DLD1 (cell line): ENCODE measurements around the gene ITGA6.

Experiments used
- in situ Hi-C: cut with HindIII; loops from 2 replicates; pipeline ENCODE4 v1.10.0; 2017; ENCODE audit warnings: low sequenced_read_pairs

Gene ITGA6

DNA sequence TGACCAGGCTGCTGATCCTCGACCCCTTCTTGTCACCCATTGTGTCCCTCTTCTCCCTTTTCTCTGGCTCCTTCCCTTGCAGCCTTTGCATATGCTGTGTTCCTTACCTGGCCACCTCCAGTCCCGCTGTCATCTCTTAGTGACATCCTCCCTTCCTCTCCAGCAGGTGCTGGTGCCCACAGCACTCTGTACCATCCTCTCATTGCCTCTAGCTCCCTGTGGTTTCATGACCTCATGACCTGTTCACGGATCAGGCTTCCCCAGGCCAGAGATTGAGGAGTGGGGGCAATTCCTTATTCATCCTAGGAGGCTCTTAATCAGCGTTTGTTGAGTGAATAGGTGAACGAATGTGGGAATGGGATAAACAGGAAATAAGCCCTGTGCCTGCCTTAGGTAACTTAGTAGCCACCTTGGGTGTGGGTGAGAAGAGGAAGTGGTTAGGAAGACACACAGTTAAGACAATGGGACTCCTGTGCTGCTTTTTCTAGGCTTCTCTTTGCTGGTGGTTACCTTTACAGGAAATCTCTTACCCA, 35.5 kb downstream of the ITGA6 start:
- in situ Hi-C loops: no loop called here

- in situ Hi-C loops: no loop called here
Observed at GRCh38 chr2:172464400-172465129, 37.2 kb downstream of the ITGA6 start.

DNA sequence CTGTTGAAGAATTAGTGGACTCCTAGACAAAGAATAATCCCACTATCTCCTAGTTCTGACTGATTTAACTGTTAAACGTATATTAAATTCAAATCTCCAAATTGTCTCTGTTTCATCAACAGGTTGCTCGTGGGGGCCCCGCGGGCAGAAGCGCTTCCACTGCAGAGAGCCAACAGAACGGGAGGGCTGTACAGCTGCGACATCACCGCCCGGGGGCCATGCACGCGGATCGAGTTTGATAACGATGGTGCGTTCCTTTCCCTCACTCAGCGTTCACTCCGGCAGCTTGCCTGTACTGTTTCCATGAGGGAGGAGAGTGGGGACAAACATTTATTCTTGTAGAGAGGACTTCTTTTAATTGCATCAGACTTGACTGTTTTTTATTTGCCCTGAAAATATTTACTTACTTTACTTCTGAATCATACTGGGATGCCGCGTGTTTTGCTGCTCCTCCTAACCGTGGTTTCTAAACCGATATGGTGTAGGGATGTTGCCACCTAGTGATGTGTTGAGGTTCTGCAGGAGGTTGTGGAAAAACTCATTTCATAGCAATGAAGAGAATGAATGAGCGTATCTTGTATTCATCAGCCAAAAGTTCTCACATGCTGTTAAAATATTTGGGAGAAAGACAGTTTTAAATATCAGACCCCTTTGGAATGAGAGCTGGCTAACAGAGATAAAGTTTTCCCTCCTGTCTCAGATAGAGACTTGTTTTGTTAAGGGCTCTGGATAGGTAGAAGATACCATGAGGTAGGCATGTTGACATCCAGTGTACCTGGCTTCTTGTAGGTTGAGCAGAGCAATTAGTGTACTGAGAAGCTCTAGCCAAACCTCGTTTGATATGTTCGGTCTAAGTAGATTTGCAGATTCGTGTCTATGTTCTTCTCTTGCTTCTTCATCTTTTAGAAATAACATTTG, 38.3 kb downstream of the ITGA6 start:
- in situ Hi-C loops: no loop called here

DNA sequence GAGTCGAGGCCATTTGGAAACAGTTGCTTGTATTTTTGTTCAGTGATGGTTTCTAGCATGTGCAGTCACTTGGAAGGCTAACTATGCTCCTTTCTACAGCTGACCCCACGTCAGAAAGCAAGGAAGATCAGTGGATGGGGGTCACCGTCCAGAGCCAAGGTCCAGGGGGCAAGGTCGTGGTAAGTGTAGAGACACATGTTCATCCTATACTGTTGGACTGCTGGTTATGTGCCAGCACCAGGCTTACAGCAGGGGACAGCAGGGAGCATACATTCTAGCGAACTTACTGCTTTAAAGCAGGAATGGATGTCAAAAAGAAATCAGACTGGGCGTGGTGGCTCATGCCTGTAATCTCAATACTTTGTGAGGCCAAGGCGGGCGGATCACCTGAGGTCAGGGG, 40.0 kb downstream of the ITGA6 start:
- in situ Hi-C loops: no loop called here

DNA sequence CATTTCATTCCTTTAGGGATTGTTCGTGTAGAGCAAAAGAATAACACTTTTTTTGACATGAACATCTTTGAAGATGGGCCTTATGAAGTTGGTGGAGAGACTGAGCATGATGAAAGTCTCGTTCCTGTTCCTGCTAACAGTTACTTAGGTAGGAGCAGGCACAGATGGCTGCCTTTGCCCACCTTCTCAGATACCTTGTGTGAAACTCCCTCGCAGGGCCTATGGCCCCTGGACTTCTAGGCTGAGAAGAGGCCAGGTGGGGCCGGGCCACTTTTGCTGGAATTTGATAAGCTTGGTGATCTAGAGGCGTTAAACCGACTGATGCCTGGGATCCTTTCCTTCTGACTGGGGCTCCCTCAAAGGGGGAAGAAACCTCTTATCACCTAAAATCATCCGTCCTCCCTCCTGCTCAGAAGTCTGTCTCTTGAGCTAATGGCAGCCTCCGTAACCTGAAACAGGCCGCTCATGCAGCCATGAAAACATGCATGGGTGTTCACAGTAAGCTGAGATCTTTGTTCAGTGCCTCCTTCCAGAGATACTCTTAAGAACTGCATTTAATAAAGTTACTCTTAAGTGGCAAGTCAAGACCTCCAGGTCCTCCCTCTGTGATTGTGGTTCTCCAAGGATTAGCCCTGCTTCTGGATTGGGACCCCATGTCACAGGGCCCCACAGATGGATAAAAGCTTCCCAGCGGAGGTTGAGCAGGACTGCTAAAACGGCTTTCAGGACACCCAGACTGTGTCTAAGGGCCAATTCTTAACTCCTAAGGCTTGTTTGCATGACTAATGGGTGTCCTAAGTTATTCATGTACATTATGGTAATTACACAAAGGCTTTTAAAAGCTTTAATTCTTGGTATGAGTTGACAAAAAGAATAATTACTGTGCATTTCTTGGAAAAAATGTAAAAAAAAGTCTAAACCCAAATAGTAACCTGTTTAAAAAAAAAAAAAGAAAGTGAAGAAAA, 43.9 kb downstream of the ITGA6 start:
- in situ Hi-C loops: no loop called here

DNA sequence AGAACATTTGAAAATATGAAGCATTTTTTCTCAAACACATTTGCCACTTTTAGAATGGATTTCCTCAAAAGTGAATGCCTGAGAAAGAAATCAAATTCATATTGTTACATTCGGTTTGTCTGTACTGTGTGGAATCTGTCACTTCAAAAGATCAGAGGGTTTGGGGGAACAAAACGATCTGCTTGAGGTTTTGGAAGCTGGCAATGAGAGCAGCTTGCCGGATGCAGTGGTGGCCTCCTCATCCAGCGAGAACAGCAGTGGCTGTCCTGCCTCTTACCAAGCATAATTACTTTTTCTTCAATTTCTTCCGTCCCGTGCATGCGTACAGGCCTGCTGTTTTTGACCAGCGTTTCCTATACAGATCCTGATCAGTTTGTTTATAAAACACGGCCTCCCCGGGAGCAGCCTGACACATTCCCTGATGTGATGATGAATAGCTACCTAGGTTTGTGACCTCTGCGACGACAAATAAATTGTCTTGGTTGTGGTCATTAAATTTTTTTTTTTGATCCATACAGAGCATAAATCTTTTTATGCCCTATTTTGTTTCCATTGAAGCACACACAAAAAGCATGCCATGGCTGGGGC, 45.2 kb downstream of the ITGA6 start:
- in situ Hi-C loops: no loop called here

- in situ Hi-C loops: no loop called here
Observed at GRCh38 chr2:172473167-172473566, 45.8 kb downstream of the ITGA6 start.

DNA sequence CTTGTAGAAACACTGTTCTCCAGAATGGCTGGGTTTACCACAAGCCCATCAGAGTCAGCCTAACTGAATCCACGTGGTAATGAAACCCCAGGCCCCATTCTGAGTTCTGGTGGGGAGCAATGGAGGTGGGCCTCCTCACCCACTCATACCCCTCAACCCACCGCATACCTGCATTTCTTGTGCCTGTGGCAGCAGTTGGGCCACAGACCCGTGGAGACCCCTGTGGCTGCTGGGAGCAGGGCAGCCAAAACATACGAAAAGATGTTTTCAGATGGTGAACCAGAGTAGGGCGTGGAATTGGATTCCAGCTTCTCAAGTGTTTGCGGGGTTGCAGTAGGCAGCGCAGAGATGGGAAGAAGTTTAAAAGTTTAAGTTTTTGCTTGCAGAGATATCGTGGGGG, 51.0 kb downstream of the ITGA6 start:
- in situ Hi-C loops: no loop called here

DNA sequence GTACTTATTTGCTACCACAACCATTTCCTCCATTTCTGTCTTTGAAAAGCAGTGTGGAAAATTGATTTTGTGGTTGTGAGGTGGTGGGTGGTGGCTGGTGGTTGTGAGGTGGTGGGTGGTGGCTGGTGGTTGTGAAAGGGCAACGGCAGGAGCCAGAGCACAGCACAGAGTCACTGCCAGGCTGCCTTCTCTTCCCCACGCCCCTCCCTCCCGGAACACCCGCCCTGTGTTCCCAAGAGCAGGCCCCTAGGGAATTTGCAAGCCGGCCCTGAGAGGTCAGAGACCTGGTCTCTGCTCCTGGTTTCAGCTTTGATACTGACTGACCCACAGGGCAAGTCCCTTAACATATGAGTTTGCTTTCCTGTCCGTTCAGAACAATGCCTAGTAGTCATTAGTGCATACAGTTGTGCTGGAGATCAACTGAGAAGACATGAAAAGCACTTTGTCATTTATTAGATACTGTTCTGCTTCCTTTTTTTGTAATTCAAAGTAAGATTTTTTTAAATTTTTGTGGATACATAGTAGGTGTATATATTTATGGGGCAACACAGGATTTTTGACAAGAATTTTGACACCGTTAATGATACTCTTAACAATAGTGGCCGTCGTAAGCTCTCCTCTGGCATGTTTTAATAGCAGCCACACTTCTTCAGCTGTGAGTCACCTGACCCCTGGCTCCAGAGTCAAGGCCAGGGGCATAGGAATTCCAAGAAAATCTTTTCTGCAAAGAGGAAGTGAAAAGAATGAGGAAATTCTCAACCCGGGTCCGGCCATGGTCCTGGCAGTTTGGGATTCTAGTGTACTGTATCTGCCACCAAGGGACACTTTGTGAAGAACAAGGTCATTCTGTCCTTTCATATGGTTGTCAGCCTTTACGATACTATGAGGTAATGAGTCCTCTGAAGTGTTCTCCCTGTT, 53.2 kb downstream of the ITGA6 start:
- in situ Hi-C loops: no loop called here

- in situ Hi-C loops: no loop called here
Observed at GRCh38 chr2:172481507-172482262, 54.3 kb downstream of the ITGA6 start.

- in situ Hi-C loops: no loop called here
Observed at GRCh38 chr2:172484253-172484652, 56.9 kb downstream of the ITGA6 start.

DNA sequence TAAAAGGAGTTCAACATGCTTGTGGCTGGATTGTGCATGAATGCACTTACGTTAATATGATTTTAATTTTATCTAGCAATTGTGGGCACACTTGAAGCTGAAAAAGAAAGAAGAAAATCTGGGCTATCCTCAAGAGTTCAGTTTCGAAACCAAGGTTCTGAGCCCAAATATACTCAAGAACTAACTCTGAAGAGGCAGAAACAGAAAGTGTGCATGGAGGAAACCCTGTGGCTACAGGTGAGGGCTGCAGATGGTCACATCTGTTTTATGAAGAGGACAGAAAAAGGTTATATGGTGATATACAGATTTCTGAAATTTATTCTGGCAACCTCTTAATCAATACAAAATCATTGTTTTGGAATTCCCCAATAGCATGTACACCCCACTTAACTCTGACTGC, 57.3 kb downstream of the ITGA6 start:
- in situ Hi-C loops: no loop called here

DNA sequence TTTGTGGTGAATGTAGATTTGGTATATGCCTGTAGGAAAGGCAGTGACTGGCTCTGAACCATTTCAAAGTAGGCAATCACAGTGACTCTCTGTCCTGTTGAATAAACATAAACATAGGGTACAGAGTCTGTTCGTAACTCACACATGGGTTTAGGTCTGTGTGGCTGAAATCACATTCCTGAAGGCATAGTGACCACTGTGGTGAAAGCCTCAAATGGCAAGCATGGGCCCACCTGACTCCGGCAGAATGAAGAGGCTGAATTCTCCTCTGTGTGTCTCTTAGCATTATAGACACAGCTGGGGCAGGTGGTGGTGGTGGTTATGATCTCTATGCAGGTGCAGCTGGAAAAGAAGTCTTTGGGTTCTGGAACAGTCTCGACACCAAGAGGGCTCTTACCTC, 61.2 kb downstream of the ITGA6 start:
- in situ Hi-C loops: no loop called here

- in situ Hi-C loops: no loop called here
Observed at GRCh38 chr2:172489681-172490080, 62.3 kb downstream of the ITGA6 start.

- in situ Hi-C loops: no loop called here
Observed at GRCh38 chr2:172496160-172496608, 68.8 kb downstream of the ITGA6 start.

DNA sequence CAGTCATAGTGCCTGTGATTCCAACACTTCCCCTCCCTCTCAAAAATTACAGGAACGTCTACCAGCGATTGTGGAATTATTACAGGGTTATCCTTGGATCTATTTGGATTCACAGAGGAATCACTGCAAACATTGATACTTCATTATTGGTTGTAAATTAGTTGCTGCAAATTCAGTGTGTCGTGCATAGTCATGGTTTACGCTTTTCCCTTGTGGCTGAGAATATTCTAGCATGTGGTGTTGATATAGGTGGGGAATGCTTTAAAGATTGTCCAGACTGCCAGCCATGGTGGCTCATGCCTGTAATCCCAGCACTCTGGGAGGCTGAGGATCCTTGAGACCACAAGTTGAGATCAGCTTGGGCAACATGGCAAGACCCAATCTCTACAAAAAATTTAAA, 79.8 kb downstream of the ITGA6 start:
- in situ Hi-C loops: no loop called here

- in situ Hi-C loops: no loop called here
Observed at GRCh38 chr2:172510088-172510487, 82.7 kb downstream of the ITGA6 start.

DNA sequence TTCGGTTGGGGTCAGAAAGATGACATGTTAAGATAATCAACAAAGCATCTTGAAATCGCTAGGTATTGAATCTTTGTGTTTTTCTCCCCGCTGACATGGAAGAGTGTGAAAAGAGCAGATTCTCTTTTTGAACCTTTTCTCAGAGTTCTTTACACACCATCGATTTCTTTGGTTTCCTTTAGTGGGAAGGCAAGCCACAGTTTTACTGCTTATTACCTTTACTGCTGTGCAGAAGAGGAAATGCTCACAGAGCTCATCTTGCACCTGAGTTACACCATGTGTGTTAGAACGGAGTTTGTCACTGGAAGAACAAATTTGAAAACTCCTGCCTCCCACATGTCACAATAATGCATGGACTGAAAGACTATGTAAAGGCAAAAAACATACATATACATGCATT, 83.2 kb downstream of the ITGA6 start:
- in situ Hi-C loops: no loop called here
